ENCODE data around the gene ZC3HAV1L. TPM values are rescaled to one million over a fixed set of nuclear protein-coding genes. Genes with fewer than 3 reads are reported as not detected.
"Not testable (repeated sequence)": the region's sequence is repeated elsewhere in the genome, so short reads cannot be mapped to it uniquely, and the experiment has no call there.

The ZC3HAV1L gene
- total RNA-seq, 3 donors from 2014 or later: 12.5 to 24.9 (median 19.3) TPM

GRCh38 chr7:139078911-139079310, 43.1 kb upstream of the ZC3HAV1L start:
- intact Hi-C loops (cut with DNase I; ENCODE audit: low total_unique reads): no loop called here
- TF ChIP-seq CTCF (IDR thresholded peaks at IDR 0.05) (no peak), POLR2AphosphoS5 (IDR thresholded peaks at IDR 0.05) (no peak), POLR2A (IDR thresholded peaks at IDR 0.05) (no peak)
- DNase-seq (ENCODE audit: low spot score in 2 of 2): peak in 1 of 2 donors; percentile 45
- H3K36me3 ChIP-seq: peaks cover 4% of the 10 kb centered on the region
- H3K4me1 ChIP-seq: no peaks in the 10 kb centered on the region
- H3K27ac ChIP-seq: peak overlapping the region; percentile 28 to 66
- no peaks in the 10 kb centered on the region for H3K27me3 ChIP-seq
- H3K4me3 ChIP-seq: no peak overlapping the region
- H3K9me3 ChIP-seq: no peaks in the 10 kb centered on the region

GRCh38 chr7:139078399-139078798, 42.6 kb upstream of the ZC3HAV1L start:
- no peaks in the 10 kb centered on the region for H3K9me3 ChIP-seq
- intact Hi-C loops (cut with DNase I; ENCODE audit: low total_unique reads): no loop called here
- no peak overlapping the region for H3K4me3 ChIP-seq
- H3K27me3 ChIP-seq: no peaks in the 10 kb centered on the region
- H3K4me1 ChIP-seq: no peaks in the 10 kb centered on the region
- peak overlapping the region; percentile 28 to 66 for H3K27ac ChIP-seq
- no peak for DNase-seq (ENCODE audit: low spot score in 2 of 2)
- no peaks in the 10 kb centered on the region for H3K36me3 ChIP-seq
- TF ChIP-seq POLR2A (IDR thresholded peaks at IDR 0.05) (no peak), POLR2AphosphoS5 (IDR thresholded peaks at IDR 0.05) (no peak), CTCF (IDR thresholded peaks at IDR 0.05) (no peak)

GRCh38 chr7:139077706-139078105, 41.9 kb upstream of the ZC3HAV1L start:
- intact Hi-C loops (cut with DNase I; ENCODE audit: low total_unique reads); H3K27ac ChIP-seq: not testable (repeated sequence)

GRCh38 chr7:139075871-139076686, 40.2 kb upstream of the ZC3HAV1L start:
- peak overlapping the region; percentile 21 to 77 for H3K27ac ChIP-seq
- H3K36me3 ChIP-seq: no peaks in the 10 kb centered on the region
- H3K27me3 ChIP-seq: no peaks in the 10 kb centered on the region
- H3K9me3 ChIP-seq: no peaks in the 10 kb centered on the region
- no peak for DNase-seq (ENCODE audit: low spot score in 2 of 2)
- no peaks in the 10 kb centered on the region for H3K4me1 ChIP-seq
- TF ChIP-seq POLR2A (IDR thresholded peaks at IDR 0.05) (no peak), POLR2AphosphoS5 (IDR thresholded peaks at IDR 0.05) (no peak), CTCF (IDR thresholded peaks at IDR 0.05) (no peak)
- intact Hi-C loops (cut with DNase I; ENCODE audit: low total_unique reads): no loop called here
- no peak overlapping the region for H3K4me3 ChIP-seq

More at GRCh38 chr7:139077706-139078105, 41.9 kb upstream of the ZC3HAV1L start:
- not testable (repeated sequence) for H3K9me3 ChIP-seq; H3K27me3 ChIP-seq; H3K36me3 ChIP-seq; DNase-seq (ENCODE audit: low spot score in 2 of 2); H3K4me1 ChIP-seq; H3K4me3 ChIP-seq

GRCh38 chr7:139075031-139075652, 39.3 kb upstream of the ZC3HAV1L start:
- DNase-seq (ENCODE audit: low spot score in 2 of 2): peak in 1 of 2 donors; percentile 57
- Histone ChIP-seq H3K9me3 (no peaks in the 10 kb centered on the region), H3K4me1 (no peaks in the 10 kb centered on the region), H3K27me3 (no peaks in the 10 kb centered on the region), H3K36me3 (no peaks in the 10 kb centered on the region), H3K27ac (peak overlapping the region; percentile 51 to 77), H3K4me3 (peak overlapping the region in 1 of 3 donors; percentile 17)
- intact Hi-C loops (cut with DNase I; ENCODE audit: low total_unique reads): no loop called here
- no peak for TF ChIP-seq POLR2A (IDR thresholded peaks at IDR 0.05)
- TF ChIP-seq CTCF (IDR thresholded peaks at IDR 0.05): peak; percentile 79 to 82 (median 81)

Data from breast epithelium (tissue), 4 donors.